ENCODE measurements around the gene CDC34.

The CDC34 gene

GRCh38 chr19:496986-497385 lies 34.6 kb upstream of the CDC34 start:
- in situ Hi-C loops (cut with HindIII; ENCODE audit: low sequenced_read_pairs): no loop called here

GRCh38 chr19:497491-497868 lies 34.1 kb upstream of the CDC34 start:
- in situ Hi-C loops (cut with HindIII; ENCODE audit: low sequenced_read_pairs): no loop called here

GRCh38 chr19:497869-498510 lies 33.6 kb upstream of the CDC34 start:
- in situ Hi-C loops (cut with HindIII; ENCODE audit: low sequenced_read_pairs): no loop called here

- in situ Hi-C loops (cut with HindIII; ENCODE audit: low sequenced_read_pairs): no loop called here
These were observed 33.1 kb upstream of the CDC34 start for GRCh38 chr19:498511-498891.

GRCh38 chr19:498977-499623 lies 32.5 kb upstream of the CDC34 start:
- in situ Hi-C loops (cut with HindIII; ENCODE audit: low sequenced_read_pairs): no loop called here

GRCh38 chr19:501646-502045 lies 29.9 kb upstream of the CDC34 start:
- in situ Hi-C loops (cut with HindIII; ENCODE audit: low sequenced_read_pairs): no loop called here

GRCh38 chr19:504616-505015 lies 26.9 kb upstream of the CDC34 start:
- in situ Hi-C loops (cut with HindIII; ENCODE audit: low sequenced_read_pairs): no loop called here

- in situ Hi-C loops (cut with HindIII; ENCODE audit: low sequenced_read_pairs): no loop called here
These were observed 24.9 kb upstream of the CDC34 start for GRCh38 chr19:506404-507285.

- in situ Hi-C loops (cut with HindIII; ENCODE audit: low sequenced_read_pairs): no loop called here
These were observed 24.0 kb upstream of the CDC34 start, which contains the start of gene TPGS1 for GRCh38 chr19:507286-508203. TPGS1 (plus strand) TSS chr19:507497; CDS start chr19:507507, 10 bp downstream.

- in situ Hi-C loops (cut with HindIII; ENCODE audit: low sequenced_read_pairs): no loop called here
These were observed 23.1 kb upstream of the CDC34 start for GRCh38 chr19:508204-509150.

- in situ Hi-C loops (cut with HindIII; ENCODE audit: low sequenced_read_pairs): no loop called here
These were observed 20.9 kb upstream of the CDC34 start for GRCh38 chr19:510606-511100.

- in situ Hi-C loops (cut with HindIII; ENCODE audit: low sequenced_read_pairs): no loop called here
These were observed 20.3 kb upstream of the CDC34 start for GRCh38 chr19:511101-511851.

- in situ Hi-C loops (cut with HindIII; ENCODE audit: low sequenced_read_pairs): no loop called here
These were observed 18.8 kb upstream of the CDC34 start for GRCh38 chr19:512547-513365.

- in situ Hi-C loops (cut with HindIII; ENCODE audit: low sequenced_read_pairs): no loop called here
These were observed 18.0 kb upstream of the CDC34 start for GRCh38 chr19:513368-514165.

- in situ Hi-C loops (cut with HindIII; ENCODE audit: low sequenced_read_pairs): no loop called here
These were observed 17.3 kb upstream of the CDC34 start for GRCh38 chr19:514166-514663.

GRCh38 chr19:517721-518597 lies 13.6 kb upstream of the CDC34 start:
- in situ Hi-C loops (cut with HindIII; ENCODE audit: low sequenced_read_pairs): no loop called here
